ENCODE measurements around the gene CGNL1.

The CGNL1 gene

GRCh38 chr15:57552678-57553334 is 176.5 kb downstream of the CGNL1 start:
- DNase-seq, result no peak

- no peak for DNase-seq
Measured at GRCh38 chr15:57553526-57553925, 177.2 kb downstream of the CGNL1 start.

- DNase-seq, result no peak
Measured at GRCh38 chr15:57554063-57554811, 177.9 kb downstream of the CGNL1 start.

DNA sequence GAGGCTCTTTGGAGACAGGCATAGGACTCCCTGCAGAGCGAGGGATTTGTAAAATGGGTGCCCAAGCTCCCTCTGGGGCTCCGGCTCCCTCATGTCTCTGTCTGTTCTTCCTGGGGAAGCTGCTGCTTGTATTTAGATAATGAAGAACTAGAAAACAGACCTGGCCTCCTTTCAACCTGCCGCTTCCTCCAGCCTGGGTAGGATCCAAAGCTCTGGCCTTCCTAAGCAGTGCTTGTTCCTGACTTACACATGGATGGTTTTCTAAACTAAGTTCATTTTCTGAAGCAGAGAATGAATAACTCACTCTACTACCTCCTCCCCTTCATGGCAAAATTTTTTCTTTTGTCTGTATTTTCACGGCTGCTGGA is 178.5 kb downstream of the CGNL1 start:
- no peak for DNase-seq

GRCh38 chr15:57555270-57555669 is 179.0 kb downstream of the CGNL1 start:
- DNase-seq, result no peak

- DNase-seq, result no peak
Measured at GRCh38 chr15:57556040-57556439, 179.7 kb downstream of the CGNL1 start.

GRCh38 chr15:57557267-57557666 is 181.0 kb downstream of the CGNL1 start:
- DNase-seq, result no peak

- DNase-seq, result no peak
Measured at GRCh38 chr15:57557810-57558209, 181.5 kb downstream of the CGNL1 start.

DNA sequence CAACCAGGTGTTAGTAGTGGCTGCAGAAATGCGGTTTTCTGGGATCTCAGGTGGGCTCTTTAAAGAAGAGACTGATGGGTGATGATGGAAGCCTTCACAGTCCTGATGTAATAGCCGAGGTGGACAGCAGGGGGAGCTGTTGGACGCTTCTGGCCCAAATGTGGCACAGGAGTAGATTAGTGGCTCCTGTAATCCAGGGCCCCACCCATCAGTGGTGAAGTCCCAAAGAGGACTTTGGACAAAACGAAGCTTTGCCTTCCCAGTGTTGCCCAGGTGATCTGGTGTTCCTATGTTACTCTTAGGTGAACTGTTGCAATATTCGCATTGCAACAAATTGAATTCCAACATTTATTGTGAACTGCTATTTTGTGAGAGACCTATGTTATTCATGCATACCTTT is 183.6 kb downstream of the CGNL1 start:
- no peak for DNase-seq

GRCh38 chr15:57561041-57561711 is 184.9 kb downstream of the CGNL1 start:
- DNase-seq, result peak; percentile 57

GRCh38 chr15:57562196-57562769 is 186.0 kb downstream of the CGNL1 start:
- DNase-seq, result no peak

GRCh38 chr15:57563416-57563815 is 187.1 kb downstream of the CGNL1 start:
- no peak for DNase-seq

- no peak for DNase-seq
Measured at GRCh38 chr15:57565311-57565710, 189.0 kb downstream of the CGNL1 start.

DNA sequence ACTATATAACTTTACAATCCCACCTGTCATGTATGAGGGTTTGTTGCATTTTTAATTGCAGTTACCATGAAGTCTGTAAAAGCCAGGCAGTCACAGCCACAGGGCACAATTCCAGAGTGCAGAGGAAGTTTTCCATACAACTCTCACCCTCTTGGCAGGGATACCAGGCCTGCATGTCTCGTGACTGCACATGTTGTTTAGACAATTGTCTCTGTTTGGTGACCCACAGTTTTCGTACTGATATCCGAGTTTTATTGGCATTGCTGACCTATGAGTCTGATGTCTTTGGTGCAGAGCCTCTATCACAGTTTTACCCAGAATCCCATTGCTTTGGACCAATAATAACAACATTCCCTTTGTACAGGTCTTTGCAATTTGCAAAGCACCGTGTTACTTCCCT is 190.5 kb downstream of the CGNL1 start:
- DNase-seq, result no peak

DNA sequence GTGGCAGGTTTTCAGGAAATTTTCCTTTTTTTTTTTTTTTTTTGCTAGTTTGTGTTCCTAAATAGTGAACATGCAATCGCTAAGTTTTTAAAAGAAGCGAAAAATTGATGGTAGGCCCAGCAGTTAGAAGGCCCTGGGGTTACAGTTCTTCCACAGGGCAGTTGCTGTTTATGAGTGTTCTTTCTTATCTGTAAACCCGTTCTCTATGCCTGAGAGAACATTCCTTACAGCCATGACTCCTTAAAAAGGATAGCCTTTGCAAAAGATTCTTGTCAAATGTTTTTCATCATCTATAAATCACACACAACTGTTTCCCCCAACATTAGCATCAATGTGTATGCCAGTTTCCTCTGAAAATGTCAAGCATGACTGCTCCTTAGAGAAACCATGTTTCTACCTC is 191.6 kb downstream of the CGNL1 start:
- DNase-seq, result no peak

- no peak for DNase-seq
Measured at GRCh38 chr15:57568299-57568698, 192.0 kb downstream of the CGNL1 start.

GRCh38 chr15:57570340-57570739 is 194.0 kb downstream of the CGNL1 start:
- DNase-seq, result no peak

GRCh38 chr15:57570994-57571393 is 194.7 kb downstream of the CGNL1 start:
- DNase-seq, result no peak

GRCh38 chr15:57571725-57572124 is 195.4 kb downstream of the CGNL1 start:
- DNase-seq, result no peak

DNA sequence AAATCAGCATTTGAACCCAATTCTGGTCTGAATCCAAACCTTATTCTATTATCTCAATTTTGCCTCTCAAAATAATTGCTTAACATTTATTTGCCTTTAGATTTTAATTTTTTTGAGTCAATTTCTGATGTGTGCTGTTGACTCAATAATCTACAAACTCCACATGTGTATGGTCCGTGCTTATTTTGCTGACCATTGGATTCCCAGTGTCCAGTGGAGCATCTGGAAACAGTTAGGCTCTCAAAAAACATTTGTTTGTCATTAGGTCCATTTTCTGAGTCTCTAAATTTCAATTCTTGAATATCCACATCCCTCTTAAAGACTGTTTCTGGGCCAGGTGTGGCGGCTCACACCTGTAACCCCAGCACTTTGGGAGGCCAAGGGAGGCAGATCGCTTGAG is 196.2 kb downstream of the CGNL1 start:
- no peak for DNase-seq

- DNase-seq, result no peak
Measured at GRCh38 chr15:57573151-57573550, 196.8 kb downstream of the CGNL1 start.

- no peak for DNase-seq
Measured at GRCh38 chr15:57575363-57575762, 199.1 kb downstream of the CGNL1 start.

- DNase-seq, result no peak
Measured at GRCh38 chr15:57578288-57578900, 202.1 kb downstream of the CGNL1 start.
